NCI-H128 (cell line): ENCODE measurements around the gene VWA3A.

Experiments used
- DNase-seq: peaks from one replicate; lab custom pipeline; 2025; ENCODE audit not compliant: unreplicated experiment; lab: John Stamatoyannopoulos, UW

VWA3A gene

DNA sequence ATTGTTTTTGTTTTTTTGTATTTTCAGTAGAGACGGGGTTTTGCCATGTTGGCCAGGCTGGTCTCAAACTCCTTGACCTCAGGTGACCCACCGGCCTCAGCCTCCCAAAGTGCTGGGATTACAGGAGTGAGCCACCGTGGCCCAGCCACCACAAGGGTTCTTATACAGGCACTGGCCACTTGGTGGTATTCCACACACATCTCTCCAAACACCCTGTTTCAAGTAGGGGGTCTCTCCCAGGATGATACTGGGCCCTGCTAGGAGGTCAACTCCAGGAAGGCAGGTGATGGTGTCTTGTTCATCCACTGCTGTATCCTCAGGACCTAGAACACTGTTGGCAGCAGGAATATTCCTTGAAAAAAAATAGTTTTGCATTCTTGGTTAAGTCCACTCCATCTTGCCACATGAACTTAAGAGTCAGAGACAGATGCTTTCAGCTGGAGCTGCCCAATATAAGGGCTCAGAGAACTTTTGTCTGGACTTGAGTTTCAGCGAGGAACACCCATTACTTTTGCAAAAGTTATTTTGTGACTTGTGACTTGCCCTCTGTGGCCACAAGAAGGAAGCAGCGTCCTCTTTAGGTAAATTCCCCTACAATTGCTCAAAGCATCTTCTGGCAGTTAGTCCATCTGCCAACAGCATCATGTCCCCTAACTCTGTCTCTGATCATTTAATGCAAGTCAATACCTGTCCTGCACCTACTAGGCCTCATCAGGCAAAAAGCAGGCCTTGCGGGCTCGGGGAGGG lies 106.4 kb downstream of the VWA3A start:
- no peak for DNase-seq

DNA sequence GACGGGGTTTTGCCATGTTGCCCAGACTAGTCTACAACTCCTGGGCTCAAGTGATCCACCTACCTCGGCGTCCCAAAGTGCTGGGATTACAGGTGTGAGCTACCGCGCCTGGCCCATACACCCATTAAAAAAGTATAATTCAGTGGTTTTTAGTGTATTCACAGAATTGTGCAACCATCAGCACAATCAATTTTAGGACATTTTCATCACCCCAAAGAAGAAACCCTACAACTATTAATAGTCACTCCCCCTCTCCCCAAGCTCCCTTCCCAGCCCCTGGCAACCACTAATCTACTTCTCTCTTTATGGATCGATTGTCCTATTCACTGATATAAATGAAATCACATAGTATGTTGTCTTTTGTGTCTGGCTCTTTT lies 109.9 kb downstream of the VWA3A start:
- no peak for DNase-seq

DNA sequence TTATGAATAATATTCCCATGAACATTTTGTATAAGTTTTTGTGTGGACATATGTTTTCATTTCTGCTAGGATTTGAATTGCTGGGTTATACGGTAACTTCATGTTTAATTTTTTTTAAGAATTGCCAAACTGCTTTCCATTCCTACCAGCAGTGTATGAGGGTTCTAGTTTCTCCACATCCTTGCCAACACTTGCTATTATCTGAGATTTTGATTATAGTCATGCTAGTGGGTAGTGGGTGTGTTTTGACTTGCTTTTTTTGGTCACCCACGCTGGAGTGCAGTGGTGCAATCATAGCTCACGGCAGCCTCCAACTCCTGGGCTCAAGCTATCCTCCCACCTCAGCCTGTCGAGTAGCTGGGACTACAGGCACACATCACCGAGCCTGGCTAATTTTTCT lies 110.8 kb downstream of the VWA3A start:
- DNase-seq = no peak

DNA sequence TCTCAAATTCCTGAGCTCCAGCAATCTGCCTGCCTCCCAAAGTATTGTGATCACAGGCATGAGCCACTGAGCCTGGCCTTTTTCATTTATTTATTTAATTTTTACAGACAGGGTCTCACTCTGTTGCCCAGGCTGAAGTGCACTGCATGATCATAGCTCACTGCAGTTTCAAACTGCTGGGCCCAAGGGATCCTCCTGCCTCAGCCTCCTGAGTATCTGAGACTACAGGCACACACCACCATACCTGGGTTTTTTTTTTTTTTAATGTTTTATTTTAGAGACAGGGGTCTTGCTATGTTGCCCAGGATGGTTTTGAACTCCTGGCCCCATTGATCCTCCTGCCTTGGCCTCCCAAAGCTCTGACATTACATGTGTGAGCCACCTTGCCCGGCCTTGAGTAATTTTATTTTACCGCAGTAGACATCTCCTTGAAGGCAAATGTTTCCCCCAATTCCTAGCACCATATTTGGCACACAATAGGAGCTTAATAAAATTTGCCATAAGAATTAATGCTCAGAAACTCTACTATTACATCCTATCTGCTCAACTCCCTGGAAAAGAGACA lies 111.8 kb downstream of the VWA3A start:
- no peak for DNase-seq

DNA sequence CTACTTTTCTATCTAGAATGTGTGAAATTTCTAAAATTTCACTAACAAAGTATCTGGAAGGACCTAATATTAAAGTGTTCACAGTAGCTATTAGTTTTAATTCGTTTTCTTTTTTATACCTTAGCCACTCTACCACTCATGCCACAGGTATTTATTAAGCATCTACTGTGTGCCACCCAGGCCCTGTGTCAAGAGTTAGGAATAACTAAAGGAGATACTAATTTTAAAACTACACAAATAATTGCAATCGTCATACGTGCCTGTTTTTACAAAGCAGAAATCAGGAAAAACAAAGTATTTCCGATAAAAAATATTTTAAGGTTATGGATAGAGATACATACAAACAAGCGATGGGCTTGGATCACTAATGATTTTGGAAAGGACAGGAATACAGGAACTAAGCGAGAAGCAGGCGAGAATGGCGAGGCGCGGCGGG lies 113.3 kb downstream of the VWA3A start:
- no peak for DNase-seq

DNA sequence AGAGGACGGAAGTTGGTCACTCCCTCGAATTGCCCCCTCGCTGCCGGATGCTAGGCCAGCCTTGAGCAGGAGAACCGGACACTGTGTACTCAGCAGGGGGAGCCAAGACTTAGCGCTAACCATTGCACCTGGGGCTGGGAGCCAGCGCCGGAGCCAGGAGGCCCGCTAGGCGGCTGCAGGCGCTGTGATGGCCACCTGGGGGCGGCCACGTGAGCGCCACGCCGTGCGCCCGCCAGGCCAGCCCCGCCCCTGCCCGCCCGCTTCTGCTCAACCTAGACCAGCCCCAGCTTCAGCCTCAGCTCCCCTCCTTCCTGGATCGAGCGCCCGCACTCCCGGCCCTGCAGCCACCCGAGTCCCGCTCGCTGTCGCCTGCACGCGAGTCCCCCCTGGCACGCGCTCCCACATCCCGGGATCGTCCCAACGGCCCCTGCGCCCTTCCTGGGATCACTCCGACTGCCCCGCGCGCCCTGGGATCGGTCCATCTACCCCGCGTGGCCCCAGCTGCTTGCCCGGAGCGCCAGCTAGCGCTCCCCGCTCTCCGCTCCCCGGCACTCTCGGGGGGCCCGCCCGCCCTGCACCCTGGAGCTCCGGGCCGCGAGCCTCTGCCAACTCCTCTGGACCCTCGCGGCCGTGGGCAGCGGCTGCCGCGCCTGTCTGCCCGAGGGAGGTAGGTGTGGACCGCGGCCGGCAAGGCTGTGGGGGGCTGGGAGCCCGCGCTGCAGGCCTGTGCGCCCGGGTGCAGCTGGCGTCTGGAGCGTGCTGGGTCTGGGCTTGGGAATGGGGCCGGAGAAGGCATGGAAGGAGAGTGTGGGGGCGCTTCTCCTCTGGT lies 113.9 kb downstream of the VWA3A start, which contains the start of gene EEF2K:
Gene EEF2K, plus strand, starts transcription at position 266 of the 829 bp plus-strand sequence. CDS start 19,452 bp downstream, outside the sequence.
- peak; percentile 35 for DNase-seq
